22Rv1 (cell line): ENCODE measurements around the gene ABL2.

Source experiments
- ZFX ChIP-seq: fragments of 450-650 bp; IDR thresholded peaks from 2 replicates; pipeline ENCODE4 v1.6.1; 2017; ENCODE audit warnings: antibody characterized with exemption, borderline replicate concordance
- TF ChIP-seq, protein P1 (sequence below): fragments of 450-650 bp; IDR thresholded peaks from 2 replicates; pipeline ENCODE4 v1.5.1; 2017; ENCODE audit warnings: mild to moderate bottlenecking

DNA sequence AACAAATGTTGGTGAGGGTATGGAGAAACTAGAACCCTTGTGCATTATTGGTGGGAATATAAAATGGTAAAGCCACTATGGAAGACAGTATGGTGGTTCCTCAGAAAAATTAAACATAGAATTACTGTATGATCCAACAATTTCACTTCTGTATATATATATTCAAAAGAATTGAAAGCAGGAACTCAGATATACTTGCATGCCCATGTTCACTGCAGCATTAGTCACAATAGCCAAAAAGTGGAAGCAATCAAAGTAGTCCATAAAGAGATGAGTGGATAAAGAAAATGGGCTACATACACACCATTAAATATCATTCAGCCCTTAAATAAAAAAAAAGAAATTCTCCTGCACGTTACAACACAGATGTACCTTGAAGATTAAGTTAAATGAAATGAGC, 34.1 kb downstream of the ABL2 start:
- TF ChIP-seq, protein P1, sequence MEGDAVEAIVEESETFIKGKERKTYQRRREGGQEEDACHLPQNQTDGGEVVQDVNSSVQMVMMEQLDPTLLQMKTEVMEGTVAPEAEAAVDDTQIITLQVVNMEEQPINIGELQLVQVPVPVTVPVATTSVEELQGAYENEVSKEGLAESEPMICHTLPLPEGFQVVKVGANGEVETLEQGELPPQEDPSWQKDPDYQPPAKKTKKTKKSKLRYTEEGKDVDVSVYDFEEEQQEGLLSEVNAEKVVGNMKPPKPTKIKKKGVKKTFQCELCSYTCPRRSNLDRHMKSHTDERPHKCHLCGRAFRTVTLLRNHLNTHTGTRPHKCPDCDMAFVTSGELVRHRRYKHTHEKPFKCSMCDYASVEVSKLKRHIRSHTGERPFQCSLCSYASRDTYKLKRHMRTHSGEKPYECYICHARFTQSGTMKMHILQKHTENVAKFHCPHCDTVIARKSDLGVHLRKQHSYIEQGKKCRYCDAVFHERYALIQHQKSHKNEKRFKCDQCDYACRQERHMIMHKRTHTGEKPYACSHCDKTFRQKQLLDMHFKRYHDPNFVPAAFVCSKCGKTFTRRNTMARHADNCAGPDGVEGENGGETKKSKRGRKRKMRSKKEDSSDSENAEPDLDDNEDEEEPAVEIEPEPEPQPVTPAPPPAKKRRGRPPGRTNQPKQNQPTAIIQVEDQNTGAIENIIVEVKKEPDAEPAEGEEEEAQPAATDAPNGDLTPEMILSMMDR = no peak
- no peak for TF ChIP-seq ZFX
